Kidney epithelial cell (primary cell): ENCODE measurements around the gene CAPN7. TPM values are rescaled to one million over a fixed set of nuclear protein-coding genes. Genes with fewer than 3 reads are reported as not detected.
A peak's percentile ranks its signal among the peaks of the same experiment; 100 is the strongest.

ENCODE experiments used
- DNase-seq: peaks from one replicate; pipeline ENCODE4 v3.0.0-alpha.2; 2010; ENCODE audit warnings: low read depth
- H3K27me3 ChIP-seq: 2 replicates; pipeline ENCODE4 v1.6.0; 2011; ENCODE audit warnings: low read length; ENCODE audit not compliant: control insufficient read depth, insufficient read depth
- H3K36me3 ChIP-seq: 2 replicates; pipeline ENCODE4 v1.5.1; 2011; ENCODE audit warnings: low read length; ENCODE audit not compliant: control insufficient read depth, insufficient read depth
- H3K4me3 ChIP-seq: 2 replicates; pipeline ENCODE4 v1.5.1; 2011; ENCODE audit warnings: low read depth, mild to moderate bottlenecking, control low read depth, low read length
- total RNA-seq: library from RNA; depleted of rRNA; stranded (reverse); fragments of >200 nt; gene quantifications from 2 replicates; pipeline ENCODE4 v1.2.3, GENCODE V29; 2015
- TF ChIP-seq, protein P1 (sequence below): IDR thresholded peaks from 2 replicates; pipeline ENCODE4 v1.5.1; 2011; ENCODE audit warnings: mild to moderate bottlenecking, moderate library complexity, low read length, control low read depth, inconsistent platforms; ENCODE audit not compliant: insufficient read depth, poor library complexity, severe bottlenecking

The CAPN7 gene
- total RNA-seq, 1 donor from 2014 or later = 15.8 TPM

DNA sequence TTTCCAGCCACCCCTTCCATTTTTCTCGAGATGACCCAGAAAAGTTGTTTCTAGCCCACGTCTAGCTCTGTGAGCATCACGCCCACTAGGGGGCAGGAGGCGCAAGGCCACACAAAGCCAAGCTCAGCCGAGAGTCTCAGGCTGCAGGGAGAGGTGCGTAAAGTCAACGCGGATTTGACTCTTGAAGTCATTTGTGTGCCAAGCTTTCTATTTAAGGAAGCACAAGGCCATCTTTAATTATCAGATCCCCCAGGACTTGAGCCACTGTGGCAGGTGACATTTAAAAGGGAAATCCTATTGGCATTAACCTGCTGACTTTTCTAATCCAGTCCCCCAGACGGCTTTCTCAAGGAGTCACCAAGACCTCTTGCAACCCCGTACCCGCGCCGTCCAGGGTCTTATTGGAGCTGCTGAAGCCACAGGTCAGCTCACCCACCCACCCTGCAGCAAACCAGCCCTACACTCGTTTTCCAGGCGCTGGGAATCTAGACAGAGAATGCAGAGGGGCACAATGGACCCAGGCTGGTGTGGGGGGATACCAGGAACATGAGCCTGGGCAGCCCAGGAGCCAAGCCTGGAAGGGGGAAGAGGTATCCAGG, 62.1 kb downstream of the CAPN7 start:
- no peak overlapping the region for H3K4me3 ChIP-seq
- peak; percentile 42 for DNase-seq
- TF ChIP-seq, protein P1, sequence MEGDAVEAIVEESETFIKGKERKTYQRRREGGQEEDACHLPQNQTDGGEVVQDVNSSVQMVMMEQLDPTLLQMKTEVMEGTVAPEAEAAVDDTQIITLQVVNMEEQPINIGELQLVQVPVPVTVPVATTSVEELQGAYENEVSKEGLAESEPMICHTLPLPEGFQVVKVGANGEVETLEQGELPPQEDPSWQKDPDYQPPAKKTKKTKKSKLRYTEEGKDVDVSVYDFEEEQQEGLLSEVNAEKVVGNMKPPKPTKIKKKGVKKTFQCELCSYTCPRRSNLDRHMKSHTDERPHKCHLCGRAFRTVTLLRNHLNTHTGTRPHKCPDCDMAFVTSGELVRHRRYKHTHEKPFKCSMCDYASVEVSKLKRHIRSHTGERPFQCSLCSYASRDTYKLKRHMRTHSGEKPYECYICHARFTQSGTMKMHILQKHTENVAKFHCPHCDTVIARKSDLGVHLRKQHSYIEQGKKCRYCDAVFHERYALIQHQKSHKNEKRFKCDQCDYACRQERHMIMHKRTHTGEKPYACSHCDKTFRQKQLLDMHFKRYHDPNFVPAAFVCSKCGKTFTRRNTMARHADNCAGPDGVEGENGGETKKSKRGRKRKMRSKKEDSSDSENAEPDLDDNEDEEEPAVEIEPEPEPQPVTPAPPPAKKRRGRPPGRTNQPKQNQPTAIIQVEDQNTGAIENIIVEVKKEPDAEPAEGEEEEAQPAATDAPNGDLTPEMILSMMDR = peak; percentile 96
- no peaks in the 10 kb centered on the region for H3K27me3 ChIP-seq
- no peaks in the 10 kb centered on the region for H3K36me3 ChIP-seq

DNA sequence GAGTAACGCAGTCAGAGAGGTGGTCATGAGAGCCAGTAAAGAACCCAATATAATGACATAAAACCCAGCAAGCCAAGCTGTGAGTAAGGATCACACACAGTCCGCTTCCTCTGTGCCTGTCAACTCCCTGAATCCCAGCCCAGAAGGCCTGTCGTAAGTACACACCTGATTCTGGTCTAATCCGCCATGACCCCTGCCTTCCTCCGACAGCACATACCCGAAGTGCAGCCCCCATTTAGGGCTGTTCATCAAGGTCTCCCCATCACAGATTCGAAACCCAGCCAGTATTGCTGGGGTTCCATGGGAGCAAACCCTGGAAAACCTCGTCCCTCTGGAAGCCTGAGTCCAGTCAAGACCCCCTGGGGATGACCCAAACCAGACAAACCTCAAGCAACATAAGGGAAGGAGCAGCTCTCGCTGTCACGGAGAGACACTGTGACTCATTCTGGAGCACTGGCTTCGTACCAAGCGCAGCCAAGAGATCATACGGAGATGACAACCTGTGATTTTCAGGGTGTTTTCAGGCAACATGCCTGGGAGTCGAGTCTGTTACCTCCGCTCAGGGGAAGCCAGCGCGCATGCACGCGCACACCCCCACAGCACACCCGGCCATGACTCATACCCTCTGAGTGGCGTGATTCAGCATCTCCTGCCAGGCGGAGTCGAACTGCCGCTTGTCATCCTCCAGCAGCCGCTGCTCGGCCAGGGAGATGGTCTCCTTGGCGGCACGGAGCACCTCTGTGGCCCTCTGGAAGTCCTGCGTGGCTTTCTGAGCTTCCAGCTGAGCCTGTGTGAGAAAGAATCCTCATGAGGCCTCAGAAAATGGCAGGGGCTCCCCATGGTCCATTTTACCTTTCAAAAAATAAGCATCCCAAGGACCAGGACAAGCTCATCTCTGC, 63.3 kb downstream of the CAPN7 start:
- Histone ChIP-seq H3K4me3 (no peak overlapping the region), H3K36me3 (no peaks in the 10 kb centered on the region), H3K27me3 (no peaks in the 10 kb centered on the region)
- DNase-seq = peak; percentile 75
- TF ChIP-seq, protein P1 = no peak

DNA sequence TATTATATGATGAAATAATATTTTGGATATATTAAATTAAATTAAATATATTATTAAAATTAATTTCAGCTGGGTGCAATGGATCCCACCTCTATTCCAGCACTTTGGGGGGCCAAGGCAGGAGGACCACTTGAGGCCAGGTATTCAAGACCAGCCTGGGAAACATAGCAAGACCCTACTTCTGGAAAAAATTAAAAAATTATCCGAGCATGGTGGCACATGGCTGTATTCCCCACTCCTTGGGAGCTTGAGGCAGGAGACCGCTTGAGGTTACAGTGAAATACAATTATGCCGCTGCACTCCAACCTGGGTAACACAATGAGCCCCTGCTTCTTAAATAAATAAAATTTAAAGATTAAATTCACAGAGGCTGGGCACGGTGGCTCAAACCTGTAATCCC, 65.0 kb downstream of the CAPN7 start:
- TF ChIP-seq, protein P1 = no peak
- H3K4me3 ChIP-seq = no peak overlapping the region
- DNase-seq = no peak
- H3K36me3 ChIP-seq = no peaks in the 10 kb centered on the region
- no peaks in the 10 kb centered on the region for H3K27me3 ChIP-seq

DNA sequence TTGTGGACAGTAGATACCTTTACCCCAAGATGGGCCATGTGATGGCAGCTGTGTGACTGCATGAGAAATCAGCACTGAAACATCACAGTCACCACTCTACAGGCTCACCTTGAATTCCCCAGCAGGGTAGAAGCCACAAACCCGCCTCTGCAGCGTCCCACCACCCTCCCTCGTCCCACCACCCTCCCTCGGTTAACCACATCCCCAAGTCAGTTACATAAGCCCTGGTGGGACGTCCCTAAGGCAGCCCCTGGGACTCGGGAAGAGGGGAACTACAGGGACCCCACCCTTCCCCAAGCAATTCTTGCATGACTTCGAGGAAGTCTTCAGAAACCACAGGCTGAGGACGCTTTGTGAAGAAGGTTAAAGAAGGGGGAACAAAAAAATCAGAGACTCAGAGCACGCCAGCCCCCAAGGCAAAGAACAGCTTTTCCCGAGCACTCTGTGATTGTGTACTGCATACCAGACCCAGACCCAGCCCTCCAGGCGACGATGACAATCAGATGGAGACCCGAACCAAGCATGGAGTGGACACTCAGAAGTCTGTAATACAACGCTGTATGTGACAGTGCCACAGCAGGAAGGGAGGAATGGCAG, 65.8 kb downstream of the CAPN7 start:
- DNase-seq = no peak

DNA sequence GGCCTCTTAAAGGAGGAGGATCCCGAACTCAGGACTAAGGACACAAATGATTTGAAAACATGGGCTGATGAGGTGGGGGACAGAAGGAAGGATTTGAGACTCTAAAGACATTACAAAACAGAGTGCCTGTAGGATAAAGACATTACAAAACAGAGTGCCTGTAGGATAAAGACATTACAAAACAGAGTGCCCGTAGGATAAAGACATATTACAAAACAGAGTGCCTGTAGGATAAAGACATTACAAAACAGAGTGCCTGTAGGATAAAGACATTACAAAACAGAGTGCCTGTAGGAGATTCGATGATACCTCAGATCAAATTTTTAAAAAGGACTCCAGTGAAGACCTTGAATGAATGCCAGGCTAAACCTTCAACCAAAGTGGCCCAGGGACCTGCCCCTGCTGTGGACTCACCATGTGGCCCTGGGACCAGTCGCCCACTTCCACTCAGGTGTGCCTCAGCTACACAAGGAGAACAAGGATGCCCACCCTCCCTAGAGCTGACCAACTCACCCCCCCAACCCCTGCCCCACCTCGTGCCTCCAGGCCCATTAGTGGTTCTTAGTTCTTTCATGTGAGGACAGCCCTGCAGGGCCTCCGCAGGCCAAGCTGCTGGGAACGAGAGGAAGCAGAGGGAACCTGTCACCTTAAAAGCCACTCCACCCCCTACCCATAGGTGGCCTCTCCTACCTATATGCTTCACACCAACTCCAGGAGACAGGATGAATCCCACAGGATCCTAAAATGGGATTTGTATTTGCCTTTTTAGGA, 66.6 kb downstream of the CAPN7 start:
- Histone ChIP-seq H3K36me3 (no peaks in the 10 kb centered on the region), H3K4me3 (no peak overlapping the region), H3K27me3 (no peaks in the 10 kb centered on the region)
- DNase-seq = no peak
- TF ChIP-seq, protein P1 = no peak

More for the DNA sequence above, 65.8 kb downstream of the CAPN7 start:
- H3K4me3 ChIP-seq = no peak overlapping the region
- TF ChIP-seq, protein P1 = no peak
- H3K27me3 ChIP-seq = no peaks in the 10 kb centered on the region
- no peaks in the 10 kb centered on the region for H3K36me3 ChIP-seq
